GM23338 (cell line): Measurements from ENCODE around the gene KLRB1.
A peak's percentile ranks its signal among the peaks of the same experiment; 100 is the strongest.

Experiments
- CREB1 ChIP-seq: fragments of 250-450 bp; sonication (Bioruptor Pico); IDR thresholded peaks from 2 replicates; pipeline ENCODE4 v1.5.0; 2020; ENCODE audit warnings: low read depth, mild to moderate bottlenecking, moderate library complexity
- POLR2AphosphoS5 ChIP-seq: IDR thresholded peaks from 2 replicates; pipeline ENCODE4 v1.6.1; 2016; ENCODE audit warnings: antibody characterized with exemption, low read depth
- TF ChIP-seq, protein P1 (sequence below), 2 experiments: fragments of 200-600 bp in 1 of 2; sonication (generic) in 1 of 2; conservative IDR thresholded peaks; 2 replicates each; pipeline versions ENCODE4 v1.5.1 to v1.6.1; 2016 to 2017; ENCODE audit warnings: antibody characterized with exemption in 2 of 2, low read depth in 2 of 2, mild to moderate bottlenecking in 2 of 2, moderate library complexity in 1 of 2

DNA sequence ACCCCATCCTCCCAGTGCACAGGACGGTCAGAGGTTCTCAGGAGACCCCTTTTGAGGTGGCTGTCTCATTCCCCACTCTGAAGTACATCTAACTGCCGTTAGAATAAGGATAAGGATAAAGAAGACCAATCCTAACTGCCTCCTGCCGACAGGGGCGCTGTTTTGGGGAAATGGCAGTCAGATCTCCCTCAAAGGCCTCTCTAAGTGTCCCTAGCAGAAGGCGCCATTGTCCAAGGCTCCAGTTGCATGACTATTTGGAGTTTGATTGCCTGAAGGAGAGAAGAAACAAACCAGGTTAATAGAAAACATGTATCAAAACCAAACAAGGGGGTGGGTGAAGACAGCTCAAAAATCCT is 29.1 kb upstream of the KLRB1 start:
- no peak for TF ChIP-seq POLR2AphosphoS5
- no peak for TF ChIP-seq CREB1 (CRISPR knock-in tag)
- TF ChIP-seq, protein P1, sequence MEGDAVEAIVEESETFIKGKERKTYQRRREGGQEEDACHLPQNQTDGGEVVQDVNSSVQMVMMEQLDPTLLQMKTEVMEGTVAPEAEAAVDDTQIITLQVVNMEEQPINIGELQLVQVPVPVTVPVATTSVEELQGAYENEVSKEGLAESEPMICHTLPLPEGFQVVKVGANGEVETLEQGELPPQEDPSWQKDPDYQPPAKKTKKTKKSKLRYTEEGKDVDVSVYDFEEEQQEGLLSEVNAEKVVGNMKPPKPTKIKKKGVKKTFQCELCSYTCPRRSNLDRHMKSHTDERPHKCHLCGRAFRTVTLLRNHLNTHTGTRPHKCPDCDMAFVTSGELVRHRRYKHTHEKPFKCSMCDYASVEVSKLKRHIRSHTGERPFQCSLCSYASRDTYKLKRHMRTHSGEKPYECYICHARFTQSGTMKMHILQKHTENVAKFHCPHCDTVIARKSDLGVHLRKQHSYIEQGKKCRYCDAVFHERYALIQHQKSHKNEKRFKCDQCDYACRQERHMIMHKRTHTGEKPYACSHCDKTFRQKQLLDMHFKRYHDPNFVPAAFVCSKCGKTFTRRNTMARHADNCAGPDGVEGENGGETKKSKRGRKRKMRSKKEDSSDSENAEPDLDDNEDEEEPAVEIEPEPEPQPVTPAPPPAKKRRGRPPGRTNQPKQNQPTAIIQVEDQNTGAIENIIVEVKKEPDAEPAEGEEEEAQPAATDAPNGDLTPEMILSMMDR (conservative IDR thresholded peaks at IDR 0.05; ENCODE audit: low read depth in 2 of 2): peak; percentile 40 to 41; a peak in 3 of 4 replicates
